ENCODE measurements around the gene SLC2A9.

DNA sequence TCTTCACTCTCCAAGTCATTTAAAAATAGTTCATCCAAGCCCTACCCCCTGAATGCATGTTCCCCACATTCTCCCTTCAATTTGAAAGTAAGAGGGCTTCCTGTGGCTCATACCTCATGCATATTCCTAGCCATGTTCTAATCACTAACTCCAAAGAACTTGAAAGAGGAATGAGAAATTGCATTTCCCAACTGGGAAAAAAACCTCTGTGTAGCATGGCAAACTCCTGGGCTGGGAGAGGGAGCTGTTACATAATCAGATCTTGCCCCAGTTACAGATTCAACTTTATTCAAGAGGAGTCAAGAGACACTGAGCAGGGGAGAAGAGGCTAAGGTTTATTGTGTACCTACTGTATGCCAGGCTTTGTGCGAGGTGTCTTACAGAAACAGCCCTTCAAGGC is 90.2 kb downstream of the SLC2A9 start:
- TF ChIP-seq POLR2A (IDR thresholded peaks at IDR 0.05) (no peak), POLR2AphosphoS5 (IDR thresholded peaks at IDR 0.05) (no peak), EP300 (IDR thresholded peaks at IDR 0.05) (no peak)
- TF ChIP-seq, protein P1, sequence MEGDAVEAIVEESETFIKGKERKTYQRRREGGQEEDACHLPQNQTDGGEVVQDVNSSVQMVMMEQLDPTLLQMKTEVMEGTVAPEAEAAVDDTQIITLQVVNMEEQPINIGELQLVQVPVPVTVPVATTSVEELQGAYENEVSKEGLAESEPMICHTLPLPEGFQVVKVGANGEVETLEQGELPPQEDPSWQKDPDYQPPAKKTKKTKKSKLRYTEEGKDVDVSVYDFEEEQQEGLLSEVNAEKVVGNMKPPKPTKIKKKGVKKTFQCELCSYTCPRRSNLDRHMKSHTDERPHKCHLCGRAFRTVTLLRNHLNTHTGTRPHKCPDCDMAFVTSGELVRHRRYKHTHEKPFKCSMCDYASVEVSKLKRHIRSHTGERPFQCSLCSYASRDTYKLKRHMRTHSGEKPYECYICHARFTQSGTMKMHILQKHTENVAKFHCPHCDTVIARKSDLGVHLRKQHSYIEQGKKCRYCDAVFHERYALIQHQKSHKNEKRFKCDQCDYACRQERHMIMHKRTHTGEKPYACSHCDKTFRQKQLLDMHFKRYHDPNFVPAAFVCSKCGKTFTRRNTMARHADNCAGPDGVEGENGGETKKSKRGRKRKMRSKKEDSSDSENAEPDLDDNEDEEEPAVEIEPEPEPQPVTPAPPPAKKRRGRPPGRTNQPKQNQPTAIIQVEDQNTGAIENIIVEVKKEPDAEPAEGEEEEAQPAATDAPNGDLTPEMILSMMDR (IDR thresholded peaks at IDR 0.05), result no peak
